Measurements from ENCODE around the gene DOK4. TPM values are rescaled to one million over a fixed set of nuclear protein-coding genes. Genes with fewer than 3 reads are reported as not detected.

The DOK4 gene
- total RNA-seq, 1 donor from 2014 or later, result 35.3 TPM

DNA sequence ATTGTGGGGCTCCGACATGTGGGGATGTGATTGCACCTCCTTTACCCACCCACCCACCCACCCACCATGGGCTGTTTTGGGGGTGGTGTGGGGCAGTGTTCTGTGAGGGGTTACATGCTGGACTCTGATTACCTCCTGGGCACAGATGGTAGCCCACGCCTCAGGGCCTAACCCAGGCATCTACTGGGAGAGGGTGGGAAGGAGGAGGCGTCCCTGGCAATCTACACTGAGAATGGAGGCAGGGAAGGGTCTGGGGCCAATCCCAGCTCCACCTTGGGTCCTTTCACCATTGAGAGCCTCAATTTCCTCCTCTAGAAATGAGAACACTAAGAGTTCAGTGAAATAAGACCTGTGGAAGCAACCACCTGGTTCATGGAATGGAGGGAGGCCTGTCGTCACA is 11.7 kb upstream of the DOK4 start:
- H3K4me3 ChIP-seq (ENCODE audit: low read depth, low read length), result no peak overlapping the region
- DNase-seq (ENCODE audit: low read depth), result no peak
- TF ChIP-seq, protein P1, sequence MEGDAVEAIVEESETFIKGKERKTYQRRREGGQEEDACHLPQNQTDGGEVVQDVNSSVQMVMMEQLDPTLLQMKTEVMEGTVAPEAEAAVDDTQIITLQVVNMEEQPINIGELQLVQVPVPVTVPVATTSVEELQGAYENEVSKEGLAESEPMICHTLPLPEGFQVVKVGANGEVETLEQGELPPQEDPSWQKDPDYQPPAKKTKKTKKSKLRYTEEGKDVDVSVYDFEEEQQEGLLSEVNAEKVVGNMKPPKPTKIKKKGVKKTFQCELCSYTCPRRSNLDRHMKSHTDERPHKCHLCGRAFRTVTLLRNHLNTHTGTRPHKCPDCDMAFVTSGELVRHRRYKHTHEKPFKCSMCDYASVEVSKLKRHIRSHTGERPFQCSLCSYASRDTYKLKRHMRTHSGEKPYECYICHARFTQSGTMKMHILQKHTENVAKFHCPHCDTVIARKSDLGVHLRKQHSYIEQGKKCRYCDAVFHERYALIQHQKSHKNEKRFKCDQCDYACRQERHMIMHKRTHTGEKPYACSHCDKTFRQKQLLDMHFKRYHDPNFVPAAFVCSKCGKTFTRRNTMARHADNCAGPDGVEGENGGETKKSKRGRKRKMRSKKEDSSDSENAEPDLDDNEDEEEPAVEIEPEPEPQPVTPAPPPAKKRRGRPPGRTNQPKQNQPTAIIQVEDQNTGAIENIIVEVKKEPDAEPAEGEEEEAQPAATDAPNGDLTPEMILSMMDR (conservative IDR thresholded peaks at IDR 0.05; ENCODE audit: low read depth, low read length), result no peak

- TF ChIP-seq, protein P1 (conservative IDR thresholded peaks at IDR 0.05; ENCODE audit: low read depth, low read length), result no peak
- H3K4me3 ChIP-seq (ENCODE audit: low read depth, low read length), result no peak overlapping the region
- no peak for DNase-seq (ENCODE audit: low read depth)
Observed at GRCh38 chr16:57497121-57497520, 10.8 kb upstream of the DOK4 start.

DNA sequence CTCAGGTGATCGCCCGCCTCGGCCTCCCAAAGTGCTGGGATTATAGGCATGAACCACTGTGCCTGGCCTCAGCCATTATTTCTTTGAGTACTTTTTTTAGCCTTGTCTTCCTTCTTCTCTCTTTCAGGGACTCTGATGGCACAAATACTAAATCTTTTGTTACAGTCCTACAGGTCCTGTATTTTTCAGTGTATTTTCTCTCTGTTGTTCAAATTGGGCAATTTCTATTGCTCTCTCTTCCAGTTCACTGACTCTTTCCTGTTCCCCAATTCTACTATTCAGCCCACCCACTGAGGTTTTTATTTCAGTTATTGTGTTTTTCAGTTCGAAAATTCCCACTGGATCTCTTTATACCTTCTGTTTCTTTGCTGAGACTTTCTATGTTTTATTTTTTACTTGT is 7.5 kb upstream of the DOK4 start:
- no peak overlapping the region for H3K4me3 ChIP-seq (ENCODE audit: low read depth, low read length)
- TF ChIP-seq, protein P1 (conservative IDR thresholded peaks at IDR 0.05; ENCODE audit: low read depth, low read length), result no peak
- DNase-seq (ENCODE audit: low read depth), result no peak

DNA sequence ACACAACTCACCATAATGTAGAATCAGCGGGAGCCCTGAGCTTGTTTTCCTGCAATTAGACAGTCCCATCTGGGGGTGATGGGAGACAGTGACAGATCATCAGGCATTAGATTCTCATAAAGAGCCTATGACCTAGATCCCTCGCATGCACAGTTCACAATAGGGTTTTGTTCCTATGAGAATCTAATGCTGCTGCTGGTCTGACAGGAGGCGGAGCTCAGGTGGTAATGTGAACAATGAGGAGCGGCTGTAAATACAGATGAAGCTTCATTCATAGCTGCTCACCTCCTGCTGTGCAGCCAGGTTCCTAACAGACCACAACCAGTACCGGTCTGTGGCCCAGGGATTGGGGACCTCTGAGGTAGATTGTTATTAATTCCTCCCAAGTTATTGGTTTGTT is 2.9 kb upstream of the DOK4 start:
- TF ChIP-seq, protein P1 (conservative IDR thresholded peaks at IDR 0.05; ENCODE audit: low read depth, low read length), result no peak
- DNase-seq (ENCODE audit: low read depth), result no peak

DNA sequence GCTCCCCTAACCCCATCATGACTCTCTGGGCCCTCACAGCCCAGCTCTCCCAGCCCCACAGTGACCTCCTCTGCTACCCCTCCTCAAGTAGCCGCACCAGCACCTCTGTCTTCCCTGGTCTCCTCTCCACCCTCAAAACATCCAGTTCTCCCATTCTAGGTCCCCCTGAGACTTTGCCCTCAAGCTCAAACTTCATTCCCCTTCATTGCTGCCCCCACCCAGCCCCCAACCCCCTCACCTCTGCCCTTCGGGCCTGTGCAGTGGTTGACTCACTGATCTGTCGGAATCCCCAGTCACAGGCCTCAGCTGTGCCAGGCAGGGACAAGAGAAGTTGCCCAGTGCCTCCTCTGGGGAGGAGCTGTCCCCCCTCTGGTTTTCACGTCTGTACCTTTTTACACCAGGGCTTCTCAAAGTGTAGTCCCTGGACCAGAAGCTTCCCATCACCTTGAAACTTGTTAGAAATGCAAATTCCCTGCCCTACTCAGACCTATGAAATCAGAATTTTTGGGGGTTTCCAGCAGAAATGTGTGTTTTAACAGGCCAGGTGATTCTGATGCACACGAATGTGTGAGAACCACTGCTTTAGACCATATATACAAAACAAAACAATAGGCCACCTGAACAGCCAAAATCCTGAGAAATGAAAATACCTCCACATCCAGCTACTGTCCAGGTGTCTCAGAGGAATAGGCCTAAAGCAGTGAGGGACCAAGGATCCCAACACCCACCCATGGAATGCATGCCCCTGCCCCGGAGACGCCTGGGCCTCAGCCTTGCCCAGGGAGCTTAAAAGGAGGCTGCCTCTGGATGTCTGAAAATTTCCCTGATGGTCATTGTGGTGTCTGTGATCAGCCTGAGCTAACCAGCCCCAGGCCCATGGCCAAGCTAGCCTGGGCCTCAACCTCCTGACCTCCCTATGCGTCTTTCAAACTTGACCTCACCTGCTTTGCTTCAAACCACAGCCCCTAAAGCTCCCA is 853 bp upstream of the DOK4 start:
- no peak for DNase-seq (ENCODE audit: low read depth)
- TF ChIP-seq, protein P1 (conservative IDR thresholded peaks at IDR 0.05; ENCODE audit: low read depth, low read length), result no peak
- peak overlapping the region; percentile 48 for H3K4me3 ChIP-seq (ENCODE audit: low read depth, low read length)

More for the DNA sequence above, 2.9 kb upstream of the DOK4 start:
- no peak overlapping the region for H3K4me3 ChIP-seq (ENCODE audit: low read depth, low read length)

DNA sequence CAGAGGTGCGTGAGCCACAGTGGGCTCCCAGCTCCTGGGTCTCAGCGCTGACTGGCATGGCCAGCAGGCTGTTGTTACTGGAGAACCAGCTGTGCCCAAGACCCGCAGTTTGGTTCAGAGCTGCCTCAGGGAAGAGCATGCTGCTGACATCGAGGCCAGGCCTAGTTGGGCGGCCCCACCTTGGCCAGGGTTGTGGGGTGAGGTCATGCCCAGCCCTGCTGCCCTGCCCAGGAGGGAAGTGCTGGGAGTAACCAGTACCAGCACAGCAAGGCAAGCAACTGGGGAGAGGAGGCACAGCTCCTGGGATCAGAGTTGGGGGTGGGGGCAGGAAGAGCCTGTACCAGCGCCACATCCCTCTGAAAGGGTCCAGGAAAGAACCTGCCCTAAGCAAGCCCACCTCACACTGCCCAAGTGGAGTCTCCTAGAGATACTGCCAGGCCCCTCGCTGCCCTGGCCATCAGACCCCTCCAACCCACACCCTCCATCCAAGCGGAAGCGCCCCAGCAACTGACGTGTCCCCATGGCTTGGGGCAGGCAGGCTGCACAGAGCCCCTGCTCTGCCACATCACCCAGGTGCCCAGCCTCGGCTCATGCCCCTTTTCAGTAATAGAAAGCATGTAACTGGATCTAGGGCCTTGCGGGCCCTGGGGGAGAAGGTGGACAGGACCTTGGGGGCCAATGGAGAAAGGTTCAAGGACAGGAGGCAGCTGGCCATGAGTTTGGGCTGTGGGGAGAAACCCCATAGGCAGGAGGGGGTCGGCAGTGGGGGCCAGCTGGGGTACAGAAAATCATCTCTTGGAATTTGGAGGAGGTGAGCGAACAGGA is 990 bp downstream of the DOK4 start:
- peak overlapping the region; percentile 96 for H3K4me3 ChIP-seq (ENCODE audit: low read depth, low read length)
- DNase-seq (ENCODE audit: low read depth), result no peak
- TF ChIP-seq, protein P1 (conservative IDR thresholded peaks at IDR 0.05; ENCODE audit: low read depth, low read length), result no peak
